HTERT RPE-1 (cell line): ENCODE data around the gene FKBP4.
"Not testable (repeated sequence)": the region's sequence is repeated elsewhere in the genome, so short reads cannot be mapped to it uniquely, and the experiment has no call there.

Source experiments
- in situ Hi-C: fragments of 300-500 bp; cut with MboI; formaldehyde crosslinking; loops from 4 replicates; pipeline ENCODE4 v1.14.3; 2020; ENCODE audit warnings: low sequenced_read_pairs

FKBP4 gene, protein sequence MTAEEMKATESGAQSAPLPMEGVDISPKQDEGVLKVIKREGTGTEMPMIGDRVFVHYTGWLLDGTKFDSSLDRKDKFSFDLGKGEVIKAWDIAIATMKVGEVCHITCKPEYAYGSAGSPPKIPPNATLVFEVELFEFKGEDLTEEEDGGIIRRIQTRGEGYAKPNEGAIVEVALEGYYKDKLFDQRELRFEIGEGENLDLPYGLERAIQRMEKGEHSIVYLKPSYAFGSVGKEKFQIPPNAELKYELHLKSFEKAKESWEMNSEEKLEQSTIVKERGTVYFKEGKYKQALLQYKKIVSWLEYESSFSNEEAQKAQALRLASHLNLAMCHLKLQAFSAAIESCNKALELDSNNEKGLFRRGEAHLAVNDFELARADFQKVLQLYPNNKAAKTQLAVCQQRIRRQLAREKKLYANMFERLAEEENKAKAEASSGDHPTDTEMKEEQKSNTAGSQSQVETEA

DNA sequence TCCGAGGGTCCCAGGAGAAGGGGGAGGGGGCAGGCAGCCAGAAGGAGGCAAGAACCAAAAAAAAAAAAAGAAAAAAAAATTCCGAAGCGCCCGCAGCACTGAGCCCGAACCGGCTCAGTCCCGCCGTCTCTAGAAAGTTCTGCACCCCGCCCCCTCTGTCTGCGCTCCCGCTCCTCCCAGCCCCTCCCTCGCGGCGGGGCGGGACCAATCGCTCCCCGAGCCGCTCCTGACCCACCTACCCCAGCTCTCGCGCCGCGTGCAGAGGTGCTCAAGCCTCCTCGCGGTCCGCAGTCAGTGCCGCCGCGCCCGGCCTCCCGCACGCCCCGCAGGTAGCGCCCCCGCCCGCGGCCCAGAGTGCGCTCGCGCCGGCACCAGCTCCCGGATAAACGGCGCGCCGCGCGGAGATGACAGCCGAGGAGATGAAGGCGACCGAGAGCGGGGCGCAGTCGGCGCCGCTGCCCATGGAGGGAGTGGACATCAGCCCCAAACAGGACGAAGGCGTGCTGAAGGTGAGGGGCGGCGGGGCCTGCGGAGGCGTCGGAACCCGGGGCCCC is at the start of gene FKBP4:
FKBP4 (plus strand) TSS at position 235 of the 554 bp plus-strand sequence; CDS start at position 405, 170 bp downstream.
- in situ Hi-C loops: no loop called here

DNA sequence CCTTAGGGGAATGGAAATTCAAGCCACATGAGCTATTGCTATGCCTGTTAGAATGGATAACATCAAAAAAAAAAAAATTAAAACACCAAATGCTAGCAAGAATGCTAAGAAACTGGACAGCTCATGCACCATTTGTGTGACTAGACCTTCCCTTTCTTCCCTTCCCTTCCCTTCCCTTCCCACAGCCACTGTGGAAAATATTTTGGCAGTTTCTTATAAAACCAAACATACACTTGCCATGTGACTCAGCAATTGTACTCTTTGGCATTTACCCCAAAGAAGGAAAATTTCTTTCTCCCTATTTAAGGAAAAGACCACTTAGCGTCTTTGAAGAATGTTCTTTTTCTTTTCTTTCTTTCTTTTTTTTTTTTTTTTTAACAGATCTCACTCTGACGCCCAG is 49.1 kb upstream of the FKBP4 start:
- in situ Hi-C loops: no loop called here

DNA sequence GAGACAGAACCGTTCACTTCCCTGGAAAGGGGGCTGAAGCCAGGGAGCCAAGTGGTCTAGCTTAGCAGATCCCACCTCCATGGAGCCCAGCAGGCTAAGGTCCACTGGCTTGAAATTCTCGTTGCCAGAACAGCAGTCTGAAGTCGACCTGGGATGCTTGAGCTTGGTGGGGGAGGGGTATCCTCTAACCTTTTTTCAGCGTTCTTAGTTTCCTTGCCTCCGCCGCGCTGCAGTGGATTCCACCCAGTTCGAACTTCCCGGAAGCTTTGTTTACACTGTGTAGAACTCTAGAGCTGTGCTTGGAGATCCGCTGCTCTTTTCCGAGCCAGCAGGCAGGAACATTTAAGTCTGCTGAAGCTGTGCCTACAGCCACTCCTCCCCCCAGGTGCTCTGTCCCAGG is 45.2 kb upstream of the FKBP4 start:
- in situ Hi-C loops: no loop called here

DNA sequence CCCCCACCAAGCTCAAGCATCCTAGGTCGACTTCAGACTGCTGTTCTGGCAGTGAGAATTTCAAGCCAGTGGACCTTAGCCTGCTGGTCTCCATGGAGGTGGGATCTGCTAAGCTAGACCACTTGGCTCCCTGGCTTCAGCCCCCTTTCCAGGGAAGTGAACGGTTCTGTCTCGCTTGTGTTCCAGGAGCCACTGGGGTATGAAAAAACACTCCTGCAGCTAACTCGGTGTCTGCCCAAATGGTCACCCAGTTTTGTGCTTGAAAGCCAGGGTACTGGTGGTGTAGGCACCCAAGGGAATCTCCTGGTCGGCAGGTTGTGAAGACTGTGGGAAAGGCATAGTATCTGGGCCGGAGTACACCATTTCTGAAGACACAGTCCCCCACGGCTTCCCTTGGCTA is 44.6 kb upstream of the FKBP4 start:
- in situ Hi-C loops: no loop called here

DNA sequence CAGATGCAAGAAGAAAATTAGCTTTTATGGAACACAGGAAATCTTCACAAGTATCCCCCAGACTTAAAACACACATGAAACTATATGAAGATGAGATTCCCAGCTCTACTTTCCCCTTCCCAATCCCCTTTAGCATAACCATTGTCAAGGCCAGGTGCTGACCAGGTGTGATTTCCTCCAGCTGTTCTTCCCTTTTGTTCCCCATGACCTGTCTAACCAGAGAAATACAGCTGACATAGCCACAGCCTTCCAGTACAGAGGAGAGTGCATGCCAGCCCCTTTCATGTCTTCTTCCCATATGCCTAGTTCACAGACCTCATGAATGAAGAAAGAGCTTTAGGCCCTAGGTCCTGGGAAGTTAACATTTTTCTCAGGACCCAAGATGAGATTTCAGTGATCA is 43.5 kb upstream of the FKBP4 start:
- in situ Hi-C loops: no loop called here

DNA sequence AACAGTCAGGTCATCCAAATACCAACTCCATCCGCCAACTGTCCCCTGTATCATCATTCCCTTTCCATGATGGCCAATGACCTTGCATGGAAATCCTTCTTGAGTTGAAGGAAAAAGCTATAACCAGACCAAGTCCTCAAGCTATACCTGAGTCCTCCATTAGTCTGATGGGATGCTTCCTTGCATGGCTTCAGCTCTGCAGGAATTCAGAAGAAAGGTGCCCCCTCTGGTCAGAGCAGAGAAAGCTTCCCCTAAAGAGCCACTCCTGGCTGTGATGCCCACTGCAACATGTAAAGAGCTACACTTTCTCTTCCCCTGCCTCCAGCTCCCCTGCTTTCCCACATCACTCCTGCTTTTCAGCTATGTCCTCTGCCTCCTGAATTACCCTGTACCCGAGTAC is 43.1 kb upstream of the FKBP4 start:
- in situ Hi-C loops: no loop called here

DNA sequence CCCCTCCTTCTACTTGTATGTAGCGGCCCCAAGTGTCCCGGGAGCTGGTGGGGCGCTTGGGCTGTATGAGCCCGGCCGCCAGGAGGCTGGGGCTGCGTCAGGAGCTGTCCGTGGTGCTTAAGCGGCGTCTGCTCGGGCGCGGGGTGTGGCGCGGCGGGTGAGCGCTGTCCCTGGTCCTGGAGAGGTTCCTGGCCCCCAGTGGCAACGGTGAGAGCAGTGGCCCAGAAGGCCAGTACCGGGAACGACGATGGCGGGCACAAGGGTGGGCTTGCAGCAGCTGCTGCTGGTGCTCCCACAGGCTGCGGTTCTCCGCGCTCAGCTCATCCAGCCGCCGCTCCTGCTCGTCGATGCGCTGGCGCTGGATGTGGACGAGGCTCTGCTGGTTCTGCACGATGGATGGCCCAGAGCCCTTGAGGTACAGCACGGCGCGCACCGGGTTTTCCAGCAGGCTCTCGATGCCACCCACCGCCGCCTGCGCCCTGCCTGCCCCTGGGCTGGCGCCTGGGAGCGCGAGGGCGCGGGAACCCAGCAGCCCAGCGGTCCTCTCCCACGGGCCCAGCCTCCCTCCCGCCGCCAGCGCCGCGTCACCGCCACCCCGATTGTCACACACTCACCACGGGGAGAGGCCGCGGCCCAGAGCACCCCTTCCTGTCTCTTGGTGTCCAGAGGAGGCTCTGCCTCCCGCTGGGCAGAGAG is 41.9 kb upstream of the FKBP4 start:
- in situ Hi-C loops: no loop called here

DNA sequence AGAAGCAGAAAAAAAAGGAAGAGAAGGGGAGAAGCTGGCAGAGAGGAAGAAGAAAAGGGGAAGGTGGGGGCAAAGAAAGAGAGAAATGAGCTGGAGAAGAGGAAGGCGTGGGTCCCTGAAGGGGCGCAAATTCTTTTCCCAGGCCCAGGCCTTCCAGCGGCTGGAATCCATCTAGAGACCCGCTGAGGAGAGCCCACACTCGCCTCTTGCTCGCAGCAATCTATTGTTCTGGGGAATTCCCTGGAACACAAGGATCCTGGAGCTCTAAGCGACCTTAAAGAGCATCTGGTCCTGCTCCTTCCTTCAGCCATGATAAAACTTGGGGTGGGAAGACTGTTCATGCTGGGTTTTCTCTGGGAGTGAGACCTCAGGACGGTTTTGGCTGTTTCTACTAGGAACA is 41.2 kb upstream of the FKBP4 start:
- in situ Hi-C loops: no loop called here

DNA sequence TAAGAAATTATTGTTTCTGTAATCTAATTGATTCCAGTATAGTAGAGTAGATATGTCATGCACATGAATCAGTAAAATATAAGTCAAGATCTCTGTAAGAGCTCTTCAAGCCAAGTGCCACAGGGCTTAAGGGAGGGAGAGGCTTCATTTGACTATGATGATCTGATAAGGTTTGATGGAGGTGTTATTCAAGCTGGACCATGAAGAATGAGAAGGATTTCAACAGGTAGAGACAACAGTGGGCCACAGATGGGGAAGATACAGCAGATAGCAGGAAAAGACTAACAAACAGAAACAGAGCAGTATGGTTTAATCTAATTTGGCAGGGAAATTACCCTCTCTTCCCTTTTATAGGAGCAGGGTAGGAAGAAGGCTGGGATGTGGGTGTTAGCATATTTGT is 40.6 kb upstream of the FKBP4 start:
- in situ Hi-C loops: no loop called here

DNA sequence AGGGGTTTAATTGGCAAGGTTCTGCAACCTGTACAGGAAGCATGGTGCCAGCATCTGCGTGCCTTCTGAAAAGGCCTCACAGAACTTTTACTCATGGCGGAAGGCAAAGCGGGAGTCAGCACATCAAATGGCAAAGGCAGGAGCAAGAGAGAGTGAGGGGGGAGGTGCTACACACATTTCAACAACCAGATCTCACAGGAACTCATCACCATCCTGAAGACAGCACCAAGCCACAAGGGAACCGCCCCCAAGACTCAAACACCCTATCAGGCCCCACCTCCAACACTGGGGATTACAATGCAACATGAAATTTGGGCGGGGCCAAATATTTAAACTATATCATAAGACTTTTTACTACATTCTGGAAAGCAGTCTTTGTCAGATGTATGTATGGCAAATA is 38.0 kb upstream of the FKBP4 start:
- in situ Hi-C loops: no loop called here

DNA sequence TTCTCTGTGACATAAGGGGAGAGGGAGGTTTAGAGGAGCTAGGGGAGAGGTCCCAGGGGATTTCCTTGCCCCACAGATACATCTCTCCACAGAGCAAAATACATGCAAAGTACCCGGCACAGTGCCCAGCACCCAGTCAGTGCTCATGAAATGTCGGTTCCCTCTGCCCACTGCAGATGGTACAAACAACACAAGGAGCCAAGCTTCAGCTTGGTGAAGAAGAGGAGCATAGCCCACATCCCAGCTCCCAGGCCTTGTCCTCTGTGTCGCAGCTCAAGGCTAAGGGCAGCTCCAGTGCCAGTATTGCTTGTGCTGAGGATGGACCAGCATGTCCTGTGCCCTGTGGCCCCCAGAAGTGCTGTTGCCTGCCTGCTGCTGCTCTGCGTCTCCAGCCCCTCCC is 35.0 kb upstream of the FKBP4 start:
- in situ Hi-C loops: no loop called here

DNA sequence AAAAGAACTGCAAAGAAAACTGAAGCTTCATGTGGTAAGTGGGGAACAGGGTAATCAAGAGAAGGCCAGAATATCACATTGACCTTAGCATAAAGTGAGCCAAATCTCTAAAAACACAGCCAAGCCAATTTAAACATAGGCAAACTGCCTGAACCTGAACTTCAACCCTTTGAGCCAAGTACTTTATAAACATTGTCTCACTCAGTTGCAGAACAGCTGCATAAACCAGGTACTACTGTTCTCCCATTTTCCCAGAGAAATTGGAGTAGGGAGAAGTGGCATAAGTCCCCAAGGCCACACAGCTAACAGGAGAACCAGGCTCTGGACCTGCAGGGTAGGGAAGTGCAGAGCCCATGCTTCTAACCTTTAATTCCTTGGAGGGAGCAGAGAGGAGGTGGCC is 30.4 kb upstream of the FKBP4 start:
- in situ Hi-C loops: no loop called here

DNA sequence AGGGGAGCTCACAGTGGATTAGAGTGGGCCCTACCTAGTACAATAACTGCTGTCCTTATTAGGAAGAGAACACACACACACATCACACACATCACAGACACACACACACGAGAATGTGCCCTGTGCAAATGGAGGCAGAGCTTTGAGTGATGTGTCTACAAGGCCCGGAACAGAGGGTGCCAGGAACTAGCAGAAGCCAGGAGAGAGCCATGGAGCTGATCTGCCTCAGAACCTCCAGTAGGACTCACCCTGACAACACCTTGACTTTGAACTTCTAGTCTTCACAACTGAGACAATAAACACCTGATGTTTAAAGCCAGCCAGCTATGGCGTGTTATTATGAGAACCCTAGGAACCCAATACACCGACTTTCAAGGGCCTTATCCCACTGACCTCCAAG is 29.7 kb upstream of the FKBP4 start:
- in situ Hi-C loops: no loop called here

DNA sequence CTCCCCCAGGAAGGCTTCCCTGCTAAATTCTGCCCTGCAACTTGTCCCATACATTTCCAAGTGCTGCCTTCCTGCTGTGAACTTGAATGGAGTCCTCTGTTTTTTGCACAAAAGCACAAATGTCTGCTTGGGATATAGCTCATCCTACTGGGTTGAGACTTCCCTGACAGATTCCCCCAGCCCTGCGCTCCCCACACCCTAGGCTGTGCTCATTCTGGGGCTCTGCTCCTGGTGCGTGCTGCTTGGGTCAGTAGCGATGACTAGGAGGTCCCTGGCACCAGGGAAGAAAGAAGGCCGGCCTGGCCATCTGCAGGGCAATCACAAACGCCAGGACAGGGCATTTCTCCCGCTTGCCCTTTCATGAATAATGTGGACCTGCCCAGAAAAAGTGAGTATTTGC is 29.2 kb upstream of the FKBP4 start:
- in situ Hi-C loops: no loop called here

DNA sequence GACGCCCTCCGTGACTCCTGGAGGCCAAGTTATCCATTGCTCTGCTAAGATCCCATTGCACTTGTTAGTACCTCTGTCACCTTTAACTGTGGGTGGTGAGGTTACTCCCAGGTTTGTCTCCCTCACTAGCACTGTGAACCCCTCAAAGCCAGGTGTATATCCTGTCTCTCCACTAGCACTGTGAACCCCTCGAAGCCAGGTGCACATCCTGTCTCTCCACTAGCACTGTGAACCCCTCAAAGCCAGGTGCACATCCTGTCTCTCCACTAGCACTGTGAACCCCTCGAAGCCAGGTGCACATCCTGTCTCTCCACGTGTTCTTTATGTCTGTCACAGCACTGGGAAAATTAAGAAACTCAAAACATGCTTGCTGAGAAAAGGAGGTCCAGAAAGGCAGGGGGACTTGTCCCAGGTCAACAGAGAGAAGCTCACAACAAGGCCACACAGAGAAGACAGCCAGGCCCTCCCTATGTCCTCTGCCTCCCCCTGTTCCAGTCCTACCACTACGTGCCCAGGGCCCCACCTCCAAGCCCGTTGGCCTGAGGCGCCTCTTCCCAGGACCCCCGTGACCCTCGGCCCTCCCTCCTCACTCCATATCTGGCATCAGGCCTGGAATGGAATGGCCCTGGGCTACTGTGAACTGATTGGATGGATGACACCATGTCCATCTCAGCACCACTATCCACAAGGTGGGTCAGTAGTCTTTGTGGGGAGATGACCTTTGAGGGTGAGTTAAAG is 26.4 kb upstream of the FKBP4 start:
- in situ Hi-C loops: no loop called here

DNA sequence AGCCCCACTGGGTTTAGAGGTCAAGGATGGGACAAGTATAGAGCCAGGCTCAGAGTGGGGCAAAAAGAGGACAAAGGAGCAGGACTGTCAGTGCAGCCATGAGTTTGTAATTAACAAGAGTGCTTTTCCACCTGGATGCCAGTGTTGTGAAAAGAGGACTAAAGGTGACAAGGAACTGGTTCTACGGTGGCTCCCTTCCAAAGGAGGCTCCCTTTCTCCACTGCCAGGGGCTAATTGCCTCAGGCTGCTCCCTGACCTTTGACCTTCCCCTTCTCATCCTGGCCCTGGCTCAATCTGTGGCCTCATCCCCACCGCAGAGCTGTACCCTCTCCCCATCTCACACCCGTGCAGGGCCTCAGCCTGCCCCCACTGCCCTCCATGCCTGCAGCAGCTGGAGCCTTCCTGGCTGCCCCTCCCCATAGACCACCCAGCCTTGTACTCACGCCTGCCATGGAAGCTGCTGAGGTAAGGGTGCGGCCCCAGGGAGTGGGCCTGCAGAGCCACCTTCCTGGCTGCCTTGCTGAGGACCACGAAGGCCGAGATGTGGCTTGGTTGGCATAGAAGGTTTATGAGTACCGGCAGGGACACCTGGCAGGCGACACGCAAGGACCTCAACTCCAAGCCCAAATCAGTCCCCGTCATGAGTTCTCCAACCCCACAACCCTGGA is 24.8 kb upstream of the FKBP4 start:
- in situ Hi-C loops: no loop called here

DNA sequence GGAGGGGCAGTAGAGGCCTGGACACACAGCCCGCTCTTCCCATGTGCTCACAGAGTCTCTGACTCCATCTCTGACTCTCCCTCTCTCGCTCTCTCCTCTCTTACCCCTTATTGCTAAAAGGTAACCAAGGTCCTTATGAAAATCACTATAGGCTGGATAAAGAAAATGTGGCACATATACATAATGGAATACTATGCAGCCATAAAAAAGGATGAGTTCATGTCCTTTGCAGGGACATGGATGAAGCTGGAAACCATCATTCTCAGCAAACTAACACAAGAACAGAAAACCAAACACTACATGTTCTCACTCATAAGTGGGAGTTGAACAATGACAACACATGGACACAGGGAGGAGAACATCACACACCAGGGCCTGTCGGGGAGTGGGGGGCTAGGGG is 24.2 kb upstream of the FKBP4 start:
- in situ Hi-C loops: not testable (repeated sequence)

DNA sequence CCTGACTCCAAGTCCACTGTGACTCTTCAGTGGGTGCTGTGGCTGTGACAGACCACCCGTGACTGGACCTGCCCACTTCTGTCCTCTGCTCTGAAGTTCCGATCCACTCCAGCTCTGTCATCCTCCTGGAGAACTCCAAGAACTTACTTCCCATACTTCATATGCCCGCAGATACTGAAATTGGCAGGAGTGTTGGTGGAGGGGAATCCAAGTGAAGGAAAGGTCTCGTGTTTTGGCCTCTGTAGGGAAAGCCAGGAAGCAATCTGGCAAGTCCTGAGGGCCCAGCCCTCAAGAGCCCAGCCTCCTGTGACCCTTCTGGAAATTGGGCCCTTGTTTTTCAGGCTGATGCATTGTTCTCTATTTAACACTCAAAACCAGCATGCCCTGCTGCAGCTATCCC is 22.4 kb upstream of the FKBP4 start:
- in situ Hi-C loops: no loop called here

DNA sequence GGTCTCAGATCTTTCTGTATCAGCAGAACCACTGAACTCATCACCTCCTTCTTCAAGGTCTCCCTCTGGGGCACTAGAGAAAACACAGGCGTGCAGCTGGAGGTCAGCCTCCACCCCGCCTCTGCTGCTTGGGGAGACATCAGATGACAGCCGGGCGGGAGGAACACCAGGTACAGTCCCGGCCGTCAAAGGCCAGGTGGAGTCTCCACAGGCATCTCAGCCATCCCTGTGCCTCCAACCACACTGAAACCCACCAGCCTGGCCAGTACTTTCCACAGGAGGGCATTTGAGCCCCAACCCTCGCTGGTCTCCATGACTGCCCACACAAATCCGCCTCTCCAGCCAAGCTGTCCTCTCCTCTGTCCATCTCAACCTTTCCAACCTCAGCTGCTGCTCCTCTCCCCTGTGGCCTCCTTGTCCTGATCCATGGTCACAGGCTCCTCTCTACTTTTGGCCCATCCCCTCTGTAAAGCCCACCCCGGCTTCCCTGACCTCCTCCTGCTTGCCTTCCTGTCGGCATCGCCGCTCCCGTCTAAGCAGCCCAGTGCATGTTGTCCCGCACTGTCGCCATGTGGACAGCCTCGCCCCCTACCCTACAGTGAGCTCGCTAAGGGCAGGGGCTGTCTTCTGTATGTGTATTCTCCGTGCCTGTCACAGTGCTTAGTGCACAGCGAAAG is 21.4 kb upstream of the FKBP4 start:
- in situ Hi-C loops: no loop called here

DNA sequence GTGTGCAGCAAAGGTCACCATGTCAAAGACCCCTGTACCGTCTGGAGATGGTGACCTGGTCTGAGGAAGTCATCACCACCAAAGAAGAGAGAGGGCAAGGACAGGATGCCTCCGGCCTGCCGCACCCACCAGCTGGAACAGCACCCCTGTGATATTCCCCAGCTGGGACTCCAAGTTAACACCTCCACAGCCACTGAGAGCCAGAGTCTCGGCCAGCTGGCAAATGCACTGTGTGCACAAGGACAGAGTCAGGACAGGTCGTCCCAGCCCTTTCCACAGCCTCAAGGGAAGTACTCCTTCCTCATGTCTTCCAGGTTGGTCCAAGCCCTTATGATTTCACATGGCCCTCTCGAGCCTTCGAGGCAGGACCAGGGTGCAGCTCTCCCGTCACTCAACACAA is 19.3 kb upstream of the FKBP4 start:
- in situ Hi-C loops: no loop called here
